SK-N-SH (cell line): Measurements from ENCODE around the gene ARID3A. TPM values are rescaled to one million over a fixed set of nuclear protein-coding genes. Genes with fewer than 3 reads are reported as not detected.

Experiments used
- CTCF ChIA-PET: fragments of 300-600, 350-600 bp; formaldehyde crosslinking; extraction: SDS; loops from one replicate; lab custom pipeline; 2021; lab: Yijun Ruan, JAX
- POLR2A ChIA-PET: fragments of 350-600 bp; sonication (Branson Sonifier 250); formaldehyde crosslinking; extraction: SDS; loops from one replicate; lab custom pipeline; 2020; ENCODE audit warnings: antibody characterized with exemption, inconsistent platforms; lab: Yijun Ruan, JAX
- DNase-seq: peaks from one replicate; pipeline ENCODE4 v3.0.0; 2012
- H2AFZ ChIP-seq: fragments of 200-600 bp; sonication (generic); 2 replicates; pipeline ENCODE4 v1.8.1; 2016; ENCODE audit warnings: antibody characterized with exemption, mild to moderate bottlenecking, low read depth
- H3F3A ChIP-seq: fragments of 200-600 bp; sonication (generic); replicated peaks from 2 replicates; pipeline ENCODE3; 2016; ENCODE audit warnings: antibody characterized with exemption, mild to moderate bottlenecking; ENCODE audit not compliant: insufficient read depth
- H3K27ac ChIP-seq, 2 experiments: fragments of 200-500 bp in 1 of 2; fragments of 200-600 bp in 1 of 2; sonication (Bioruptor generic) in 1 of 2; sonication (generic), shearing (Covaris generic) in 1 of 2; 2 replicates each; pipeline versions ENCODE4 v1.5.1 to v1.6.1; 2014 to 2016; ENCODE audit warnings: low read depth in 2 of 2, inconsistent platforms in 1 of 2, low read length in 1 of 2, mild to moderate bottlenecking in 1 of 2, mixed read lengths in 1 of 2
- H3K27me3 ChIP-seq: fragments of 200-600 bp; sonication (generic), shearing (Covaris generic); 2 replicates; pipeline ENCODE4 v1.6.1; 2016; ENCODE audit warnings: mixed run types; ENCODE audit not compliant: insufficient read depth
- H3K36me3 ChIP-seq, 2 experiments: fragments of 200-500 bp in 1 of 2; fragments of 200-600 bp in 1 of 2; sonication (Bioruptor generic) in 1 of 2; sonication (generic) in 1 of 2; replicated peaks in 1 of 2; 2 replicates each; pipeline versions ENCODE3 to v1.5.1; 2014 to 2016; ENCODE audit warnings: low read length in 1 of 2, mild to moderate bottlenecking in 1 of 2; ENCODE audit not compliant: insufficient read depth in 2 of 2, control insufficient read depth in 1 of 2
- H3K4me1 ChIP-seq, 2 experiments: fragments of 200-500 bp in 1 of 2; fragments of 200-600 bp in 1 of 2; sonication (Bioruptor generic) in 1 of 2; sonication (generic), shearing (Covaris generic) in 1 of 2; 2 replicates each; pipeline versions ENCODE4 v1.5.1 to v1.6.1; 2014 to 2016; ENCODE audit warnings: low read depth in 1 of 2, low read length in 1 of 2, mixed run types in 1 of 2; ENCODE audit not compliant: insufficient read depth in 2 of 2, control insufficient read depth in 1 of 2
- H3K4me2 ChIP-seq: fragments of 200-600 bp; sonication (generic), shearing (Covaris generic); 2 replicates; pipeline ENCODE4 v1.6.1; 2017; ENCODE audit warnings: mixed run types
- H3K4me3 ChIP-seq, 2 experiments: fragments of 200-500 bp in 1 of 2; fragments of 200-600 bp in 1 of 2; sonication (Bioruptor generic) in 1 of 2; sonication (generic), shearing (Covaris generic) in 1 of 2; 2 replicates each; pipeline versions ENCODE4 v1.5.1 to v1.8.1; 2014 to 2016; ENCODE audit warnings: low read depth in 2 of 2, inconsistent platforms in 1 of 2, low read length in 1 of 2, mild to moderate bottlenecking in 1 of 2, mixed read lengths in 1 of 2, moderate library complexity in 1 of 2
- H3K79me2 ChIP-seq: fragments of 200-600 bp; sonication (generic); 2 replicates; pipeline ENCODE4 v1.8.1; 2017; ENCODE audit warnings: mild to moderate bottlenecking; ENCODE audit not compliant: insufficient read depth
- H3K9ac ChIP-seq: fragments of 200-600 bp; sonication (generic); 2 replicates; pipeline ENCODE4 v1.6.1; 2017; ENCODE audit warnings: mixed run types
- H3K9me2 ChIP-seq: fragments of 200-600 bp; sonication (generic); 2 replicates; pipeline ENCODE4 v1.6.1; 2017; ENCODE audit warnings: mixed run types
- H3K9me3 ChIP-seq: fragments of 200-600 bp; sonication (generic); 2 replicates; pipeline ENCODE4 v1.6.1; 2017; ENCODE audit warnings: mixed run types, mild to moderate bottlenecking, moderate library complexity
- H4K20me1 ChIP-seq: fragments of 200-600 bp; sonication (generic); 2 replicates; pipeline ENCODE4 v1.6.1; 2017; ENCODE audit warnings: mild to moderate bottlenecking, mixed run types; ENCODE audit not compliant: insufficient read depth
- FOSL2 ChIP-seq: IDR thresholded peaks from 2 replicates; pipeline ENCODE4 v1.4.0; 2012; ENCODE audit warnings: low read depth, mild to moderate bottlenecking, moderate library complexity, borderline replicate concordance
- FOXJ3 ChIP-seq: sonication (generic); formaldehyde crosslinking; IDR thresholded peaks from 2 replicates; pipeline ENCODE4 v1.5.1; 2020; ENCODE audit warnings: mild to moderate bottlenecking, missing genetic modification reagents
- GABPA ChIP-seq: IDR thresholded peaks from 2 replicates; pipeline ENCODE4 v1.4.0; 2012; ENCODE audit warnings: low read depth, mild to moderate bottlenecking
- GATA2 ChIP-seq: sonication (generic); formaldehyde crosslinking; IDR thresholded peaks from 2 replicates; pipeline ENCODE4 v1.5.0; 2020; ENCODE audit warnings: mild to moderate bottlenecking, missing genetic modification reagents
- JUND ChIP-seq: IDR thresholded peaks from 2 replicates; pipeline ENCODE4 v1.4.0; 2012
- RAD21 ChIP-seq: IDR thresholded peaks from 2 replicates; pipeline ENCODE4 v1.6.1; 2012; ENCODE audit warnings: mild to moderate bottlenecking, low read length
- WGBS: methylation state at CpG from one replicate; pipeline ENCODE4 v1.1.6; 2017; ENCODE audit warnings: low lambda C conversion rate; 5-methylcytosine and 5-hydroxymethylcytosine counted together
- polyA plus RNA-seq, 3 experiments: library from polyadenylated mRNA; depleted of rRNA; stranded (reverse); fragments of >200 nt; gene quantifications; 2 replicates each; pipeline ENCODE4 v1.2.3, GENCODE V29; 2012
- TF ChIP-seq, protein P1 (sequence below): IDR thresholded peaks from 2 replicates; pipeline ENCODE4 v1.6.1; 2012; ENCODE audit warnings: mild to moderate bottlenecking, low read depth, low read length, moderate library complexity

ARID3A gene
- polyA plus RNA-seq, 1 of the 3 experiments (the other 2 are of a cell fraction), result 8.6 TPM

DNA sequence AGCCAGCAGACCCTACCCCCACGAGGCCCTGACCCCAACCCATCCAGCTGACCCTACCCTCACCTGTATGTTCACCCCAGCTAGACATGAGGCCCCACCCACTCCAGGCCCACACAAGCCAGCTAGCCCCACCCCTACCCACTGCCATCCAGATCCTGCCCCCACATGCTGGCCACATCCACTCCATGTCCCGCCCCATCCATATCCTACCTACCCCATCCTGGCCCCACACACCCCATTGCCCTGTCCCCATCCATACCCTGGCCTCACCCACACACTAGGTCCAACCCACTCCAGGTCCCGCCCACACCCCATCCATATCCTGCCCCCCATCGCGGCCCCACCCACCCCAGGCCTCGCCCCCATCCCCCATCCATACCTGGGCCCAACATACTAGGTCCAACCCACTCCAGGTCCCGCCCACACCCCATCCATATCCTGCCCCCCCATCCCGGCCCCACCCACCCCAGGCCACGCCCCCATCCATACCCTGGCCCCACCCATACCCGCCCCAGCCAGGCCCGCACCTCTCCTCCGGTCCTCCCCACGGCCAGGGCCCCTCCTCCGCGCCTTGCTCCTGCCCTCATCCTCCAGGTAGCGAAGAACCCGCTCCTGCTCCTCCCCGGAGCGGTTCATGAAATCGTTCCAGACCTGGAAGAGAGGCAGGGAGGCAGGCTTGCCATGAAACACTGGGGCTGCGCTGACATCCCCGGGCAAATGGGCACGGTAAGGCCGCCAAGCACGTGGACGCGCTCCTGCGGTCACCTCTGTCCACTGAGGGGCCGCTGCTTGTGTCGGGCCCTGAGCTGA lies 25.3 kb upstream of the ARID3A start:
- H3K4me1 ChIP-seq, result no peaks in the 10 kb centered on the region; a peak in 1 of 4 replicates
- peaks cover 4% of the 10 kb centered on the region for H3F3A ChIP-seq
- H3K27me3 ChIP-seq, result no peaks in the 10 kb centered on the region
- no peak overlapping the region for H2AFZ ChIP-seq
- no peak overlapping the region for H3K4me3 ChIP-seq
- POLR2A ChIA-PET, result no interaction called here
- no peaks in the 10 kb centered on the region for H3K9me3 ChIP-seq
- no peak overlapping the region for H3K4me2 ChIP-seq
- TF ChIP-seq, protein P1, sequence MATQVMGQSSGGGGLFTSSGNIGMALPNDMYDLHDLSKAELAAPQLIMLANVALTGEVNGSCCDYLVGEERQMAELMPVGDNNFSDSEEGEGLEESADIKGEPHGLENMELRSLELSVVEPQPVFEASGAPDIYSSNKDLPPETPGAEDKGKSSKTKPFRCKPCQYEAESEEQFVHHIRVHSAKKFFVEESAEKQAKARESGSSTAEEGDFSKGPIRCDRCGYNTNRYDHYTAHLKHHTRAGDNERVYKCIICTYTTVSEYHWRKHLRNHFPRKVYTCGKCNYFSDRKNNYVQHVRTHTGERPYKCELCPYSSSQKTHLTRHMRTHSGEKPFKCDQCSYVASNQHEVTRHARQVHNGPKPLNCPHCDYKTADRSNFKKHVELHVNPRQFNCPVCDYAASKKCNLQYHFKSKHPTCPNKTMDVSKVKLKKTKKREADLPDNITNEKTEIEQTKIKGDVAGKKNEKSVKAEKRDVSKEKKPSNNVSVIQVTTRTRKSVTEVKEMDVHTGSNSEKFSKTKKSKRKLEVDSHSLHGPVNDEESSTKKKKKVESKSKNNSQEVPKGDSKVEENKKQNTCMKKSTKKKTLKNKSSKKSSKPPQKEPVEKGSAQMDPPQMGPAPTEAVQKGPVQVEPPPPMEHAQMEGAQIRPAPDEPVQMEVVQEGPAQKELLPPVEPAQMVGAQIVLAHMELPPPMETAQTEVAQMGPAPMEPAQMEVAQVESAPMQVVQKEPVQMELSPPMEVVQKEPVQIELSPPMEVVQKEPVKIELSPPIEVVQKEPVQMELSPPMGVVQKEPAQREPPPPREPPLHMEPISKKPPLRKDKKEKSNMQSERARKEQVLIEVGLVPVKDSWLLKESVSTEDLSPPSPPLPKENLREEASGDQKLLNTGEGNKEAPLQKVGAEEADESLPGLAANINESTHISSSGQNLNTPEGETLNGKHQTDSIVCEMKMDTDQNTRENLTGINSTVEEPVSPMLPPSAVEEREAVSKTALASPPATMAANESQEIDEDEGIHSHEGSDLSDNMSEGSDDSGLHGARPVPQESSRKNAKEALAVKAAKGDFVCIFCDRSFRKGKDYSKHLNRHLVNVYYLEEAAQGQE, result no peak
- no peak for TF ChIP-seq FOXJ3 (CRISPR knock-in tag)
- 80% methylated on average over 28 of the region's 30 CpGs for WGBS
- no peak overlapping the region for H3K27ac ChIP-seq
- H3K79me2 ChIP-seq, result peaks cover 36% of the 10 kb centered on the region
- H3K9ac ChIP-seq, result no peak overlapping the region
- DNase-seq, result peak; percentile 87
- peaks cover 25% of the 10 kb centered on the region; the same call in 1 of the 2 replicates for H4K20me1 ChIP-seq
- peaks cover 0 to 19% of the 10 kb centered on the region in 2 experiments for H3K36me3 ChIP-seq
- CTCF ChIA-PET, result interaction anchor here (0.6 to 1.1 kb wide), 2 partner anchors 37 to 237 kb away, joined by 4 to 5 read pairs; no protein-coding TSS in a partner anchor
- H3K9me2 ChIP-seq, result no peaks in the 10 kb centered on the region

DNA sequence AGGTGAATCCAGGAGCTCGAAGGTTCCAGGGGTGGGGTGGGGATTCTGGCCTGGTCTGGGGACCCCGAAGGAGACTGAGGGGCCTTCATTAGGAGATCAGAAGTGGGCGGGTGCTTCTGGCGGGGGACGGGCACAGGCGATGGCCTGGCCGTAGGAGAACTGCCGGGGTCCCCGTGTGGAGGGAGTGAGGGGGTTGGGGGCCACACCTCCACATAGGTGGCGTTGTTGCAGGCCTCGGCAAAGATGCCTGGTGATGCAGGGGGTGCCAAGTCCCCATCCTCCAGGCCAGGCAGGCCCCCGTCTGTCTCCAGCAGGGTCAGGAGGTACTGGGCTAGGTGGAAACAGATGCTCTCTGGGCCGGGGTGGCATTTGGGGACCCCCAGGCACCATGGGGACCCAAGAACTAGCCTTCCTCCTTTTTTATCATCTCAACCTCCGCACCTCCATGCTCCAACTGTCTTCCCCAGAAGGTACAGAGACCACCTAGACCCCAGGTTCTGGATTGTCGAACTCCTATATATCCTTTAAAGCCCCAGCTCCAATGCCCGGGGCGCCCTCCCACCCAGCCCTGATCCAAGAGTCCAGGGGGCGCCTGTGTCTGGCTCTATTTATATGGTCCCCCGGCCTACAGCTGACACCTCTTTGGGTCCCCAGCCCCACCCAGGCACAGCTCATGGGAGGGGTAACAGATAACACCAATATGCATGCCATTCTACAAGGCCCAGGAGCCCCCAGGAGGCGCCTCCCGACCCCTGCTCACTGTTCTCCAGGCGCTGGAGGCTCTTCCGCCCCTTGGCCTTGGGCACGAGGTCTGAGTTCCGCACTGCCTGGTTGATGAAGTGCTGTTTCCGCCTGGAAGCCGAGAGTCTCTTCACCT lies 24.4 kb upstream of the ARID3A start:
- no peak overlapping the region for H2AFZ ChIP-seq
- peaks cover 0 to 19% of the 10 kb centered on the region in 2 experiments for H3K36me3 ChIP-seq
- H3K27me3 ChIP-seq, result no peaks in the 10 kb centered on the region
- ChIA-PET POLR2A (no interaction called here), CTCF (interaction anchor here (1.1 to 1.7 kb wide), 2 partner anchors 21 to 38 kb away, joined by 5 read pairs; no protein-coding TSS in a partner anchor)
- no peaks in the 10 kb centered on the region for H3K9me2 ChIP-seq
- no peaks in the 10 kb centered on the region for H3K9me3 ChIP-seq
- TF ChIP-seq JUND (no peak), GATA2 (no peak), GABPA (no peak), FOSL2 (no peak), RAD21 (no peak)
- no peak overlapping the region for H3K4me2 ChIP-seq
- no peak for DNase-seq
- H3K4me1 ChIP-seq, result no peaks in the 10 kb centered on the region; a peak in 1 of 4 replicates
- WGBS, result 92% methylated on average over 16 of the region's 27 CpGs
- peaks cover 4% of the 10 kb centered on the region for H3F3A ChIP-seq
- peaks cover 41% of the 10 kb centered on the region for H3K79me2 ChIP-seq
- H3K9ac ChIP-seq, result no peak overlapping the region
- H3K4me3 ChIP-seq, result no peak overlapping the region
- peaks cover 31% of the 10 kb centered on the region for H4K20me1 ChIP-seq
- H3K27ac ChIP-seq, result no peak overlapping the region
